ENCODE measurements around the gene PPM1H.

DNA sequence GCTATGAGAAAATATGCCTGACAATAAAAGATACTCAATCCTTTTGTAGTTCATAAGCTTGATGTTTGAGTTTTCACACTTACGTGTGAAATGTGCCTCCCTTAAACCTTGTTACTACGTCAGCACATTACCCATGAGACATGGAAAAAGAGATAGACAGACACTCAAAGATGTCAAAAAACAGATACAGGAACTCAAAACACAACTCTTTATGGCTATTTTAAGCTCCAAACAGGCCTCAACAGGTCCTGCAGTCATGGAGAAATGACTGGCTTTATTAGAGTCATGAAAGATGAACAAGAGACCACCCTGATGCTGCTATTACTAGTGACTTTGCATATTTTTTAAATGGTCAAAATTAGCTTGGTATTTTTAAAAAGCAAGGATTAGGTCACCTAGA is 283.8 kb downstream of the PPM1H start:
- TF ChIP-seq CREB1 (IDR thresholded peaks at IDR 0.05; ENCODE audit: low read depth) (no peak), TAF1 (IDR thresholded peaks at IDR 0.05; ENCODE audit: low read depth) (no peak), RAD21 (IDR thresholded peaks at IDR 0.05; ENCODE audit: low read depth) (no peak), TEAD4 (IDR thresholded peaks at IDR 0.05) (no peak), EP300 (IDR thresholded peaks at IDR 0.05; ENCODE audit: borderline replicate concordance) (no peak), EGR1 (IDR thresholded peaks at IDR 0.05) (no peak), ZBTB7A (IDR thresholded peaks at IDR 0.05; ENCODE audit: low read depth) (no peak), YY1 (IDR thresholded peaks at IDR 0.05; ENCODE audit: low read depth) (no peak), NFIC (IDR thresholded peaks at IDR 0.05) (no peak), FOXM1 (IDR thresholded peaks at IDR 0.05; ENCODE audit: borderline replicate concordance, low read depth) (no peak)
- TF ChIP-seq, protein P1, sequence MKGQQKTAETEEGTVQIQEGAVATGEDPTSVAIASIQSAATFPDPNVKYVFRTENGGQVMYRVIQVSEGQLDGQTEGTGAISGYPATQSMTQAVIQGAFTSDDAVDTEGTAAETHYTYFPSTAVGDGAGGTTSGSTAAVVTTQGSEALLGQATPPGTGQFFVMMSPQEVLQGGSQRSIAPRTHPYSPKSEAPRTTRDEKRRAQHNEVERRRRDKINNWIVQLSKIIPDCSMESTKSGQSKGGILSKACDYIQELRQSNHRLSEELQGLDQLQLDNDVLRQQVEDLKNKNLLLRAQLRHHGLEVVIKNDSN (IDR thresholded peaks at IDR 0.05) = no peak
- TF ChIP-seq, protein P2, sequence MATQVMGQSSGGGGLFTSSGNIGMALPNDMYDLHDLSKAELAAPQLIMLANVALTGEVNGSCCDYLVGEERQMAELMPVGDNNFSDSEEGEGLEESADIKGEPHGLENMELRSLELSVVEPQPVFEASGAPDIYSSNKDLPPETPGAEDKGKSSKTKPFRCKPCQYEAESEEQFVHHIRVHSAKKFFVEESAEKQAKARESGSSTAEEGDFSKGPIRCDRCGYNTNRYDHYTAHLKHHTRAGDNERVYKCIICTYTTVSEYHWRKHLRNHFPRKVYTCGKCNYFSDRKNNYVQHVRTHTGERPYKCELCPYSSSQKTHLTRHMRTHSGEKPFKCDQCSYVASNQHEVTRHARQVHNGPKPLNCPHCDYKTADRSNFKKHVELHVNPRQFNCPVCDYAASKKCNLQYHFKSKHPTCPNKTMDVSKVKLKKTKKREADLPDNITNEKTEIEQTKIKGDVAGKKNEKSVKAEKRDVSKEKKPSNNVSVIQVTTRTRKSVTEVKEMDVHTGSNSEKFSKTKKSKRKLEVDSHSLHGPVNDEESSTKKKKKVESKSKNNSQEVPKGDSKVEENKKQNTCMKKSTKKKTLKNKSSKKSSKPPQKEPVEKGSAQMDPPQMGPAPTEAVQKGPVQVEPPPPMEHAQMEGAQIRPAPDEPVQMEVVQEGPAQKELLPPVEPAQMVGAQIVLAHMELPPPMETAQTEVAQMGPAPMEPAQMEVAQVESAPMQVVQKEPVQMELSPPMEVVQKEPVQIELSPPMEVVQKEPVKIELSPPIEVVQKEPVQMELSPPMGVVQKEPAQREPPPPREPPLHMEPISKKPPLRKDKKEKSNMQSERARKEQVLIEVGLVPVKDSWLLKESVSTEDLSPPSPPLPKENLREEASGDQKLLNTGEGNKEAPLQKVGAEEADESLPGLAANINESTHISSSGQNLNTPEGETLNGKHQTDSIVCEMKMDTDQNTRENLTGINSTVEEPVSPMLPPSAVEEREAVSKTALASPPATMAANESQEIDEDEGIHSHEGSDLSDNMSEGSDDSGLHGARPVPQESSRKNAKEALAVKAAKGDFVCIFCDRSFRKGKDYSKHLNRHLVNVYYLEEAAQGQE (IDR thresholded peaks at IDR 0.05; ENCODE audit: low read depth) = no peak
- TF ChIP-seq, protein P3, sequence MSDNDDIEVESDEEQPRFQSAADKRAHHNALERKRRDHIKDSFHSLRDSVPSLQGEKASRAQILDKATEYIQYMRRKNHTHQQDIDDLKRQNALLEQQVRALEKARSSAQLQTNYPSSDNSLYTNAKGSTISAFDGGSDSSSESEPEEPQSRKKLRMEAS (IDR thresholded peaks at IDR 0.05) = no peak

Measured in Ishikawa (cell line).